Fibroblast of the aortic adventitia (primary cell): ENCODE measurements around the gene LSM4. TPM values are rescaled to one million over a fixed set of nuclear protein-coding genes. Genes with fewer than 3 reads are reported as not detected.
"Not testable (repeated sequence)": the region's sequence is repeated elsewhere in the genome, so short reads cannot be mapped to it uniquely, and the experiment has no call there.

Experiments used
- DNase-seq: peaks from one replicate; pipeline ENCODE4 v3.0.0-alpha.2; 2010; ENCODE audit warnings: low read depth
- H3K4me3 ChIP-seq: 2 replicates; pipeline ENCODE4 v1.5.1; 2011; ENCODE audit warnings: low read depth, mild to moderate bottlenecking, control low read depth, low read length, moderate library complexity
- CTCF ChIP-seq: IDR thresholded peaks from 2 replicates; pipeline ENCODE4 v1.5.1; 2011; ENCODE audit warnings: mild to moderate bottlenecking, low read length, control low read depth, inconsistent platforms; ENCODE audit not compliant: insufficient read depth
- total RNA-seq: library from RNA; depleted of rRNA; stranded (reverse); fragments of >200 nt; gene quantifications from 2 replicates; pipeline ENCODE4 v1.2.3, GENCODE V29; 2012; ENCODE audit warnings: low replicate concordance

Gene LSM4
- total RNA-seq, 1 donor = 113 TPM

- DNase-seq = no peak
- TF ChIP-seq CTCF = no peak
- no peak overlapping the region for H3K4me3 ChIP-seq
These were observed 40.2 kb upstream of the LSM4 start for GRCh38 chr19:18362934-18363542.

- no peak for DNase-seq
- TF ChIP-seq CTCF = no peak
These were observed 38.8 kb upstream of the LSM4 start for GRCh38 chr19:18361646-18362045.

DNA sequence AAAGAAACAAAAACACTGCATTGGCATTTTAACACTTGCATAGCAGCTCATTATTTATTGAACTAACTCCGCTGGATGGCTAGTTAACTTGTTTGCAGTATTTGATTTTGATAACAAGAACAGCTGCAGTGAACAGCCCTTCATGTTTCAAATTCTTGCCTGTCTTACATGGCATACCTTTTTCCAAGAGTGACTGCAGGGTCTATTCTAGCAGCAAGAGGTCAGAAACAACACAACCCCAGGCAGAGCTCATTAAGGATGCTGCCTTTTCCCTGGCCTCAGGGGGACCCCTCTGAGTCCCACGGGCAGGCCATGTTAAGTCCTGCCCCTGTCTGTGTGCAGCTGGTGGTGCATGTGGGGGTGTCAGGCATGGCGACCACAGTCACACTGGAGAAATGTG is 34.2 kb upstream of the LSM4 start:
- TF ChIP-seq CTCF = no peak
- DNase-seq = no peak
- H3K4me3 ChIP-seq = no peak overlapping the region

More at GRCh38 chr19:18361646-18362045, 38.8 kb upstream of the LSM4 start:
- H3K4me3 ChIP-seq = no peak overlapping the region

DNA sequence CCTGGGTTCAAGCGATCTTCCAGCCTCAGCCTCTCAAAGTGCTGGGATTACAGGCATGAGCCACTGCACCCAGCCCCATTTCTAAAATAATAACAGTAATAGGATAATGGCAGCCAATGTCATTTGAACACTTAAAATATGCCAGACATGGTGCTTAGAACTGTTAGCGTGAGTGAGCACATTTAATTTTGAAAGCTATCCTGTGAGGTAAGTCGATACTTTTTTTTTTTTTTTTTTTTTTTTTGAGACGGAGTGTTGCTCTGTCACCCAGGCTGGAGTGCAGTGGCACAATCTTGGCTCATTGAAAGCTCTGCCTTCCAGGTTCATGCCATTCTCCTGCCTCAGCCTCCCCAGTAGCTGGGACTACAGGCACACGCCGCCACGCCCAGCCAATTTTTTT is 31.9 kb upstream of the LSM4 start:
- not testable (repeated sequence) for H3K4me3 ChIP-seq, DNase-seq

- no peak for DNase-seq
- H3K4me3 ChIP-seq = no peak overlapping the region
- TF ChIP-seq CTCF = no peak
These were observed 30.6 kb upstream of the LSM4 start for GRCh38 chr19:18353378-18354005.

DNA sequence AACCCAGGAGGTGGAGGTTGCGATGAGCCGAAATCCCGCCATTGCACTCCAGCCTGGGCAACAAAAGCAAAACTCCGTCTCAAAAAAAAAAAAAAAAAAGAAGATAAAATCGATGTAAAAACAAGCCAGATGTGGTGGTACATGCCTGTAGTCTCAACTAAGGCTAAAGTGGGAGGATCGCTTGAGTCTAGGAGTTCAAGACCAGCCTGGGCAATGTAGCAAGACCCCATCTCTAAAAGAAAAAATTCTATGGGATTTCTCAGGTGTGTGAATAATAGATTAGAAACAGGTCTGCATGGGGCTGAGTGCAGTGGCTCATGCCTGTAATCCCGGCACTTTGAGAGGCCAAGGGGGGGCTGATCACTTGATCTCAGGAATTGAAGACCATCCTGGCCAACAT is 28.7 kb upstream of the LSM4 start:
- H3K4me3 ChIP-seq = no peak overlapping the region
- TF ChIP-seq CTCF = no peak
- no peak for DNase-seq

- no peak overlapping the region for H3K4me3 ChIP-seq
- TF ChIP-seq CTCF = no peak
- DNase-seq = no peak
These were observed 27.6 kb upstream of the LSM4 start for GRCh38 chr19:18350490-18350889.
